CD4-positive, alpha-beta T cell (primary cell): ENCODE measurements around the gene PITPNC1. TPM values are rescaled to one million over a fixed set of nuclear protein-coding genes. Genes with fewer than 3 reads are reported as not detected.

Experiments used
- ATAC-seq: fragments of 200-7000 bp; cut with Tn5 transposase; one replicate; pipeline ENCODE4 v1.10.0; 2022; ENCODE audit warnings: mild to moderate bottlenecking; ENCODE audit not compliant: poor library complexity
- CTCF ChIA-PET: fragments of 350-600 bp; sonication (Branson Sonifier 250); formaldehyde crosslinking; loops from one replicate; lab custom pipeline; 2021; ENCODE audit warnings: antibody characterized with exemption, inconsistent platforms; lab: Charles Lee
- POLR2A ChIA-PET: fragments of 350-600 bp; sonication (Branson Sonifier 250); formaldehyde crosslinking; loops from one replicate; lab custom pipeline; 2021; ENCODE audit warnings: antibody characterized with exemption, inconsistent platforms; lab: Charles Lee
- DNase-seq, 14 experiments: peaks; one replicate each; pipeline ENCODE4 v3.0.0-alpha.2; 2013 to 2020; ENCODE audit warnings: mixed read lengths in 2 of 14
- H3K27ac ChIP-seq, 2 donors: one replicate each; pipeline versions ENCODE4 v1.5.1 to v1.7.0; 2013; ENCODE audit warnings: low read length in 2 of 2, low read depth in 1 of 2, mild to moderate bottlenecking in 1 of 2
- H3K27me3 ChIP-seq, 2 experiments: 1 replicate in 1 of 2; 2 replicates in 1 of 2; pipeline versions ENCODE4 v1.6.1 to v1.7.0; 2013; ENCODE audit warnings: low read length in 2 of 2, control low read depth in 1 of 2, mild to moderate bottlenecking in 1 of 2, moderate library complexity in 1 of 2; ENCODE audit not compliant: insufficient read depth in 2 of 2, control insufficient read depth in 1 of 2
- H3K36me3 ChIP-seq: one replicate; pipeline ENCODE4 v1.6.1; 2013; ENCODE audit warnings: low read length, control low read depth; ENCODE audit not compliant: insufficient read depth
- H3K4me1 ChIP-seq: one replicate; pipeline ENCODE4 v1.6.1; 2013; ENCODE audit warnings: low read length, control low read depth; ENCODE audit not compliant: insufficient read depth
- H3K4me3 ChIP-seq: one replicate; pipeline ENCODE4 v1.5.1; 2013; ENCODE audit warnings: mild to moderate bottlenecking, low read length, moderate library complexity
- H3K9me3 ChIP-seq, 2 experiments: 1 replicate in 1 of 2; 2 replicates in 1 of 2; pipeline versions ENCODE4 v1.6.1 to v1.7.0; 2013; ENCODE audit warnings: low read length in 2 of 2, mild to moderate bottlenecking in 2 of 2, control low read depth in 1 of 2, moderate library complexity in 1 of 2; ENCODE audit not compliant: control insufficient read depth in 1 of 2, insufficient read depth in 1 of 2
- H3K27ac Mint-ChIP-seq: one replicate; pipeline ENCODE4 v1.8.0; 2020; ENCODE audit warnings: mixed read lengths
- H3K27me3 Mint-ChIP-seq: one replicate; pipeline ENCODE4 v1.8.0; 2021; ENCODE audit warnings: mixed read lengths
- H3K36me3 Mint-ChIP-seq: one replicate; pipeline ENCODE4 v1.8.0; 2021; ENCODE audit warnings: low read depth, mixed read lengths
- H3K4me1 Mint-ChIP-seq: one replicate; pipeline ENCODE4 v1.8.0; 2021; ENCODE audit warnings: low read depth, mixed read lengths
- H3K4me3 Mint-ChIP-seq: one replicate; pipeline ENCODE4 v1.8.0; 2020; ENCODE audit warnings: mild to moderate bottlenecking, mixed read lengths
- H3K9me3 Mint-ChIP-seq: one replicate; pipeline ENCODE4 v1.8.0; 2020; ENCODE audit warnings: mixed read lengths
- CTCF ChIP-seq: fragments of 200-600 bp; IDR thresholded peaks from one replicate; pipeline ENCODE4 v1.8.0; 2022; ENCODE audit warnings: antibody characterized with exemption, mild to moderate bottlenecking
- intact Hi-C, 2 experiments: fragments of 100-400 bp; cut with DNase I in 1 of 2; cut with micrococcal nuclease in 1 of 2; formaldehyde crosslinking; loops; one replicate each; pipeline versions ENCODE4 v1.15.1 to v1.9.0; 2023 to 2025; cut with DNase I, micrococcal nuclease
- total RNA-seq, 174 experiments: library from RNA in 2 of 174; stranded (reverse) in 2 of 174; gene quantifications; one replicate each; pipeline ENCODE4 v1.2.3 and lab custom pipeline; 2021 to 2026

Gene PITPNC1
- total RNA-seq, 2 experiments from 2014 or later: 80.2 to 83.4 TPM

DNA sequence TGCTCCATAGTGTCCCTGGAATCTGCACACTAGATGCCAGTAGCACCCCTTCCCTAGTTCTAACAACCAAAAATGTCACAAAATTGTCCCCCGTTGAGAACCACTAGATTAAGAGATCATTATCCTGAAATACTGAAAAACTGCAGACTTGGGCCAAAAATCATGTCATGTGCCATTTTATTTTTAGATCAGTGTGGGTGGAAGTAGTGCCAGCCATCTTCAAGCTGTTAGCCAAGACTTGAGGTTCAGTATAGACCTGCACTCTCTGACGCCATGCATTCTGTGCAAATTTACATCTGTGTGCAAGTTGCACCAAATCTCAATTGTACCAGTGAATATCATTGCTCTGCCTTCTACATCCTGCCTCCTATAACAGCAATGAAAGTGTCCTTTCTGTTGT lies 309.2 kb downstream of the PITPNC1 start:
- intact Hi-C loops: loop anchor here (5.0 kb wide), 2 partner anchors 194 to 209 kb away; no protein-coding TSS in a partner anchor
- no peak for DNase-seq
- CTCF ChIA-PET: interaction anchor here (1.2 kb wide), 1 partner anchor 312 kb away, joined by 4 read pairs; no protein-coding TSS in a partner anchor
- no peak for TF ChIP-seq CTCF
- H3K4me3 Mint-ChIP-seq: no peak overlapping the region
- H3K27me3 Mint-ChIP-seq: no peaks in the 10 kb centered on the region
- POLR2A ChIA-PET: interaction anchor here (0.9 kb wide), 1 partner anchor 309 kb away, joined by 3 read pairs; no protein-coding TSS in a partner anchor
- peaks cover 6% of the 10 kb centered on the region for H3K4me1 Mint-ChIP-seq
- Histone ChIP-seq H3K4me3 (no peak overlapping the region), H3K27ac (no peak overlapping the region), H3K4me1 (no peaks in the 10 kb centered on the region), H3K27me3 (no peaks in the 10 kb centered on the region), H3K9me3 (no peaks in the 10 kb centered on the region), H3K36me3 (peaks cover 4% of the 10 kb centered on the region)
- H3K9me3 Mint-ChIP-seq: no peaks in the 10 kb centered on the region
- ATAC-seq: no peak
- peaks cover 51% of the 10 kb centered on the region for H3K36me3 Mint-ChIP-seq
- H3K27ac Mint-ChIP-seq: peak overlapping the region; percentile 57

GRCh38 chr17:67687511-67687910 lies 310.4 kb downstream of the PITPNC1 start:
- no peaks in the 10 kb centered on the region for H3K27me3 ChIP-seq
- no peak overlapping the region for H3K27ac ChIP-seq
- intact Hi-C loops: loop anchor here (5.0 kb wide), 2 partner anchors 195 to 210 kb away; no protein-coding TSS in a partner anchor
- TF ChIP-seq CTCF: no peak
- ChIA-PET CTCF (interaction anchor here (0.9 kb wide), 1 partner anchor 313 kb away, joined by 3 read pairs; no protein-coding TSS in a partner anchor), POLR2A (interaction anchor here (1.3 kb wide), 1 partner anchor 212 kb away, joined by 3 read pairs; no protein-coding TSS in a partner anchor)
- Mint-ChIP-seq H3K36me3 (peaks cover 58% of the 10 kb centered on the region), H3K9me3 (no peaks in the 10 kb centered on the region), H3K27me3 (no peaks in the 10 kb centered on the region), H3K27ac (peak overlapping the region; percentile 57), H3K4me3 (no peak overlapping the region), H3K4me1 (peaks cover 6% of the 10 kb centered on the region)
- no peaks in the 10 kb centered on the region for H3K9me3 ChIP-seq
- DNase-seq (no peak), ATAC-seq (no peak)
- no peak overlapping the region for H3K4me3 ChIP-seq
- peaks cover 9% of the 10 kb centered on the region for H3K36me3 ChIP-seq
- no peaks in the 10 kb centered on the region for H3K4me1 ChIP-seq

GRCh38 chr17:67689534-67690177 lies 312.6 kb downstream of the PITPNC1 start:
- Histone ChIP-seq H3K4me3 (no peak overlapping the region), H3K9me3 (no peaks in the 10 kb centered on the region), H3K27ac (no peak overlapping the region), H3K36me3 (peaks cover 30% of the 10 kb centered on the region), H3K27me3 (no peaks in the 10 kb centered on the region), H3K4me1 (no peaks in the 10 kb centered on the region)
- ATAC-seq (peak; percentile 67), DNase-seq (peak in 10 of 14 experiments; percentile 10 to 77 (median 32))
- no peaks in the 10 kb centered on the region for H3K9me3 Mint-ChIP-seq
- ChIA-PET POLR2A (interaction anchor here (0.6 kb wide), 3 partner anchors 294 to 926 kb away, joined by 3 to 4 read pairs (median 3); no protein-coding TSS in a partner anchor), CTCF (interaction anchor here (1.0 to 1.4 kb wide), 4 partner anchors 300 to 357 kb away, joined by 3 to 10 read pairs (median 3); no protein-coding TSS in a partner anchor)
- no peak overlapping the region for H3K27ac Mint-ChIP-seq
- H3K36me3 Mint-ChIP-seq: peaks cover 71% of the 10 kb centered on the region
- TF ChIP-seq CTCF: peak; percentile 84
- H3K4me3 Mint-ChIP-seq: no peak overlapping the region
- no peaks in the 10 kb centered on the region for H3K27me3 Mint-ChIP-seq
- intact Hi-C loops: loop anchor here (1.0 to 5.0 kb wide), 5 partner anchors 197 to 329 kb away; no protein-coding TSS in a partner anchor
- peaks cover 6% of the 10 kb centered on the region for H3K4me1 Mint-ChIP-seq
